NCI-H1694 (cell line): Measurements from ENCODE around the gene ITIH2.
"Not testable (repeated sequence)": the region's sequence is repeated elsewhere in the genome, so short reads cannot be mapped to it uniquely, and the experiment has no call there.

Experiments
- DNase-seq: peaks from one replicate; lab custom pipeline; 2025; lab: John Stamatoyannopoulos, UW

ITIH2 gene

DNA sequence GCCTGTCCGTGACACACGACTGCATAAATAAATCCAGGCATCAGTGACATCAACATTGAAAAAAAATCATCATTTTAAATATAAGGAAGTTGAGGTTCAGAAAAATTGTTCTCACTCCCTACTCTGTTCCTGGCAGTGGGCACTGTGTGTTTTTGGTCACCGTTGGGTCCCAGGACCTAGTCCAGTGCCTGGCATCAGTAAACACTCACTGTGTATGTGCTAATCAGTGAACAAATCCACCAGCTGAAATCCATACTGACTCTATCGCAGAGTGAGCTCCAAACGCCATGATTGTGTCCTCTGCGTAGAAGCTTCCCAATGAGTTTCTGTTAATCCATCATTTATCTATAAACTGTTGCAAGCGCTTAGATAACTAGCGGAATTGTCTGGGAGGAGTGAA is 41.2 kb downstream of the ITIH2 start:
- DNase-seq: no peak

GRCh38 chr10:7748637-7749036 is 45.5 kb downstream of the ITIH2 start:
- DNase-seq: not testable (repeated sequence)

GRCh38 chr10:7750222-7750621 is 47.1 kb downstream of the ITIH2 start:
- no peak for DNase-seq

DNA sequence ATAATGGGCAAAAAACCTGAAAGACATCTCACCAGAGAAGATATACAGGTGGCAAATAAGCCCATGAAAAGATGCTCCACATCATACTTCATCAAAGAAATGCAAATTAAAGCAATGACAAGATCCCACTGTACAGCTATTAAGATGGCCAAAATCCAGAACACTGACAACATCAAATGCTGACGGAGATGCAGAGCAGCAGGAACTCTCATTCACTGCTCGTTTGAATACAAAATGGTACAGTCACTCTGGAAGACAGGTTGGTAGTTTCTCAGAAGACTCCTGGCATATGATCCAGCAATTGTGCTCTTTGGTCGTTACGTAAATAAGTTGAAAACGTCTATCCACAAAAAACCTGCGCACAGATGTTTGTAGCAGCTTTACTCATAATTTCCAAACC is 49.1 kb downstream of the ITIH2 start:
- DNase-seq: no peak

DNA sequence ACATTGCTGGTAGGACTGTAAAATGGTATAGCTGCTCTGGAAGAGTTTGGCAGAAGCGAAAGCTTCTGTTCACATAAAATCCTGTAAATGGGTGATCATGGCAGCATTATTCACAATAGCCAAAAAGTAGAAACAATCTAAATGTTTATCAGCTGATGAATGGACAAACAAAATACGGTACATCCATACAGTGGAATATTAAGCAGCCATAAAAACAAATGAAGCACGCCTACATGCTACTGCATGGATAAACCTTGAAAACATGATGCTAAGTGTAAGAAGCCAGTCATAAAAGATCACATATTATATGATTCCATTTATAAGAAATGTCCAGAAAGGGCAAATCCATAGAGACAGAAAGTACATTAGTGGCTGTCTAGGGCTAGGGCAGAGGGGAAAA is 52.0 kb downstream of the ITIH2 start:
- DNase-seq: no peak

DNA sequence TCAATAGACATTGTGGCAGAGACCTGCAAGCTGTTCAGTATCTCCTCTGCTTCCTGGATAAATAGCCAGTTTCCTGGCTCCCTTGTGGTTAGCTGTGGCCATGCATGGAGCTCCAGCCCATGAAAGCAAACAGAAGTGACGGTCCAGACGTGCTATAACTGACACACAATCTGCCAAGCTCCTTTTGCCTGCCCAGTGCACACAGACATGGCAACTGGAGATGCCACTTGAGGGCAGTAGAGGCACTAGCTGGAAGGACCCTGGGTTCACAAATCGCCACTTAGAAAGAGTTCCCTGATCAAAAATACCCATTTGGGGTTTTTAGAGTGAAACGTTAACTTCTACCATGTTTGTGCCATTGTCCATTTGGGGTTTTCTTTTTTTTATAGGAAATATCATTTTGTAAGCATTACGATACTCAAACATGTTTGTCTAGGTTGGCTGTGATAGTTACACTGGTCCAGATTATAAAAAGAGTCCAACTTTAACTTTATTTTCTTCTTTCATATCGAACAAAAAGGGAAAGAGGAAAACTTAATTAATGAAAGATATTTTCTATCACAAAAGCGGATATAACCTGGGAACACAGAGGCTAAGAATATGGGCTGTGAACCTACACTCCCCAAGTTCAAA is 53.4 kb downstream of the ITIH2 start:
- no peak for DNase-seq

DNA sequence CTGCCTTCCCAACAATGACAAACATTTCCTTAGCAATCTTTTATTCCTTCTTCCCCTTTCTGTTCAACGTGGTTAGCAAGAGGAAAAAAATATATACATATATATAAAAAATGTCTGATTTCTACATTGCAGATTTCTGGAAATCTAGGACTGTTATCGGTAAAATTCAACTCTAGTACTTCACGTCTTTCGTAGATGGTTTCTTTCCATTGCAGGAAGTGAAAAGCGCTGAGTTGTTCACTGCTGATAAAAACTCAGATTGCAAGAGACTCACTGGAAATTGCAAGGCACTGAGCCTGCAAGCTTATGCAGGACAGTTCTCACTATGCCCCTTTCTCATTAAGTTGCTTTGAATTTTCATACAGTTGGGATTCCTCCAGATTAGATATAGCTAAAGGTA is 60.8 kb downstream of the ITIH2 start:
- DNase-seq: no peak

DNA sequence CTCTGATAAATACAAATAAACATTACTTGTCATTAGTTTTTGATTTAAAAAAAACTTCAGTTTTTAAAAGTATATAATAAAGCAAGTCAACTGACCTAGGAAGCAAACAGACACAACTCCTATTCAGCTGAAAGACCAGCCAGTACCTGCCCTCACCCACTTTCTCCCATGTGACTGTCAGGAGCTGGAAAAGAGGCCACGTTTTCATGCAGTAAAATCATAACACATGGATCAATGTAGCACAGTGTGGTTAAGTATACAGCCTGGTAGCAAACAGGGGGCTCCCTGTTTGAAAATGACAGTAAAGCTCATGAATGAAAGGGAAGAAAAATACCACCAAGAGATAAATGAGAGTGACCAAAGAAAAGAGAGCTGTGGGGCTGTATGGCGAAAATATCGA is 63.1 kb downstream of the ITIH2 start:
- DNase-seq: no peak

DNA sequence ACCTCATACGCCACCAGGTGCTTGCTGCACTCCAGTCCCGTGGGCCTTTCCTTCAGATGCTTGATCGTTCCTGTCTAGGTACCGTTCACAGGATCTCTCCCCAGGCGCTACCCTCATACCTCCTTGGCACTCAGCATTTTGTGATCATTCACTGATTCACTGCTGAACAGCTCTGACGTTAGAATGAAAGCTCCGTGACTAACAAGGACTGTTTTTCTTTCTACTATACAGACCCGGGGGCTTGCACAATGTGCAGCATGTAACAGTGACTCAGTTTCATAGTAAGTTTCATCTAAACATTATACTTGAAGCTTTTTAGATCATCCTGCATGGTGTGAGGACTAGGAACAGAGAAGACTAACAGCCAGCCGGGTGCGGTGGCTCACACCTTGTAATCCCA is 64.1 kb downstream of the ITIH2 start:
- no peak for DNase-seq

GRCh38 chr10:7768417-7768816 is 65.3 kb downstream of the ITIH2 start:
- DNase-seq: no peak

DNA sequence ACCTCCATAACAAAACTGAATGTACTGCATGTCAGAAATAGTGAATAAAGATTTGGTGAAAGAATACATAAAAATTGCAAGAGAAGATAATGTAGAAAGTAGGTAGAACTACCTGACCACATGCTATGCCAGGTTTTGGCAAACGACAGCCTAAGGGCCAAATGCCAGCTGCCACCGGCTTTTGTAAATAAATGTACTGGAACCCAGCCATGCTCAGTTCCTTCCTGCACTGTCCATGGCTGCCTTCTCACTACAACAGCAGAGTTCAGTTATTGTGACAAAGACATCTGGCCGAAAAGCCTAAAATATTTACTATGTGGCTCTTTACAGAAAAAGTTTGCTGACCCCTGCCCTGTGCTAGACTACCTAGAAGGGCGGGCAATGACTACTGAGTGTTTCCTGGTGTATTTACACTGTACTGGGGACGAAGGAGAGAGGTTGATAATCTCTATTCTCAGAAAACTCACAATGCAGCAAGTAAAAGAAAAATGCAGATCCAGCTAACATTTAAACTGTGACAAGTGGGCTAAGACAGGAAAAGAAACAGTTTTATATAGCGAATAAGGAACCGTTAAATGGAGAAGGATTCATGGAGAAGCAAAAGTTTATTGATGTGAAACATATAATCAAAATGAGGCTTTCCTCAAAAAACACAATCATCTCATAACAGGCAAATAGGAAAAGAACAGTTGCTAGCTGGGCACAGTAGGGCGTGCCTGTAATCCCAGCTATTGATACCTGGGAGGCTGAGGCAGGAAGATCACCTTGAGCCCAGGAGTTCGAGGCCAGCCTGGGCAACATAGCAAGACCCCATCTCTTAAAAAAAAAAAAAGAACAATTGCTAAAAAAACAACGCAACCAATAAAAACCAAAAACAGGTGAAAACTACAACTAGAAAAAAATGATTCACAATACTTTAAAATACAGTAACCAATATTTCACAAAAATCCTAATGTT is 71.0 kb downstream of the ITIH2 start:
- DNase-seq: no peak

DNA sequence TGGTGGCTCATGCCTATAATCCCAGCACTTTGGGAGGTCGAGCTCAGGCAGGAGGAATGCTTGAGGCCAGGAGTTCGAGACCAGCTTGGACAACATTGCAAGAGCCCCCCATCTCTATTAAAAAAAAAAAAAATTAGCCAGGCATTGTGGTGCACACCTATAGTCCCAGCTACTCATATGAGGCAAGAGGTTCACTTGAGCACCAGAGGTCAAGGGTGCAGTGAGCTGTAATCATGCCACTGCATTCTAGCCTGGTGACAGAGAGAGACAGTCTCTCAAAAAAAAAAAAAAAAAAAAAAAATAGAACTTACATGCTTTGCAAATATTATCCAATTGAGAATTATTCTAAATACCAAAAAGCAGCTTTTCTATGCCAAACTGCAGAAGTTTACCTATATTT is 73.7 kb downstream of the ITIH2 start:
- DNase-seq: no peak

DNA sequence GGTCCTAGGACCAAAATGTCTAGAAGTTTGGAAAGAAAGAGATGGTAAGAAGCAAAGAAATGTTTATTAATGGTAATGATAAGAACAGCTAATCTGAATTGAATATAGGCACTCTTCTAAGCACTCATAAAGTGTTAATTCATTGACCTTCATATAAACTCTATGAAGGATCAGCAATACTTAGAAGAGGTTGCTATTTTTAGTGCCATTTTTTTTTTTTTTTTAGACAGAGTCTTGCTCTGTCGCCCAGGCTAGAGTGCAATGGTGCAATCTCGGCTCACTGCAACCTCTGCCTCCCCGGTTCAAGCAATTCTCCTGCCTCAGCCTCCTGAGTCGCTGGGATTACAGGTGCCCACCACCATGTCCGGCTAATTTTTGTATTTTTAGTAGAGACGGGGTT is 79.1 kb downstream of the ITIH2 start:
- DNase-seq: not testable (repeated sequence)

DNA sequence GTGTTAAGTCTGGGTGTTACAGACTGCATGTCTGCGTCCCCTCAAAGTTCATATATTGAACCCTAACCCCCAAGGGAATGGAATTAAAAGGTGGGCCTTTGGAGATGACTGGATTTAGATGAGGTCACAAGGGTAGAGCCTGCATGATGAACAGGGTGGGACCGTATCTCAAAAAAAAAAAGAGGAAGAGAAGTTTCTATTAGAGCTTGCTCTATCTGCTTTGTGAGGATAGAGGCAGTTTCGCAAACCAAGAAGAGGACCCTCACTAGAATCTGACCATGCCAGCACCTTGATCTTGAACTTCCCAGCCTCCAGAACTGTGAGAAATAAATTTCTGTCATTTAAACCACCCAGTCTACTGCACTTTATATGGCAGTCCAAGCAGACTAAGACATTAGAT is 83.3 kb downstream of the ITIH2 start:
- no peak for DNase-seq

DNA sequence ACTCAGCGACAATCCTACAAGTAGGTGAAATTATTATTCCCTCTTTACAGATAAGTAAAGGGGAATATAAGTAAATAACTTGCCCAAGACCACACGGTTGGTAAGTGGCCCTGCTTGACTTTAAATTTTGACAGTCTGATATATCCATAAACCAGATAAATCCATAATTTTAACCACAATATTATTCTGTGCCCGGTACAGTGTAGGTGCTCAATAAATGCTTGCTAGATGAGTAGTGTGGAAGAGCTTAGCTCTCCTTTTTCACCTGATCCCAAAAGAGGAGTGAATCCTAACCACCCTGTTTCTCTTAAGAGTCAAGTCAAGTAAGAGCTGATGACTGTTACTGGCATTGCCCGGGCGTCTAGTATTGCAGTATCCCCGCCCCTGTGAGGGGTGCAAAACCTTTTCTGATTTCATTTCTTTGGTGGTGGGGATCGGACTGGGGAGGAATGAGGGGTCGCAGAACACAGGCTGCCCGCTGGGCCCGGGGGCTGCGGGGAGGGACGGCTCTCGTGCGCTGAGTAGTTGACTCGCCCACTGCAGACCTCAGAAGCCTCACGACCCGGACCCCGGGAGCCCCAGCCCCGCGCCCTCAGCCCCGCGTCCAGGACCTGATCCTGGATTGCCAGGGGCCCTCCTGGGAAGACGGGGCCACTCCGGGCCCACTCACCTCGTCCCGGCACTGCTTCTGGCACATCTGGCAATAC is 84.2 kb downstream of the ITIH2 start:
- DNase-seq: no peak

DNA sequence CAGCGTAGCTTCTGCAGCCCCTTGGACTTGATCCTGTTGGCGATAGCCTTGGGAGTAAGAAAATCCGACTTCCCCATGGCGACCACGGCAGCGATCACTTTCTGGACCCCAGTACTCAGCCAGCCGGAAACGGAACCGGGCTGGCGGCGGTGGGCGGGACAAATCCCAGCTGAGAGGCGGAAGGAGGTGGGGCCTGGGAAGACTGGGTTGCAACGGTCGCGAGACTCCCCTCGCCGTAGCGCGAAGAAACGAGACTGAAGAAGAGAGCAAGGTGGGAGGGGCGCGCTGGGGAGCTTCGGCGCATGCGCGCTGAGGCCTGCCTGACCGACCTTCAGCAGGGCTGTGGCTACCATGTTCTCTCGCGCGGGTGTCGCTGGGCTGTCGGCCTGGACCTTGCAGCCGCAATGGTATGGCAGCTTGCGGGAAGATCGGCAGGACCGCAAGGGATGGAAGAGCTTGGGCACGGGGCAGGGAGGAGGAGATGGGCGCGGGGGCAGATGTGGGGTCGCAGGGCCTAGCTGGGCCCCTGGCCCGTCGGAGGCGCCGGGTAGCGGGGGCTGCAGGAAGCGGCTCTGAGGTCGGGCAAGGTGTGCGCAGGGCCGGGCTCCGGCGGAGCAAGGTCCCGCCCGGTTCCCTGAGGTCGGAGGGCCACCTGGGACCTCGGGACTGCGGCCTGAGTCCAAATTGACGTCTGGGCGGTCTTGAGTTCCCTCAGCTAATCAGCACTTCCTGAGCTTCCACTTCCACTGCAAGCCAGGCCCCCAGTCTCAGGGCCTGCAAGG is 84.9 kb downstream of the ITIH2 start, which contains the start of the genes ATP5F1C and KIN:
Gene ATP5F1C (plus strand): TSS at position 321 of the 782 bp plus-strand sequence. CDS start 31 bp downstream, at position 352.
Gene KIN (minus strand): TSS at position 137 of the 782 bp plus-strand sequence. CDS start 60 bp downstream, at position 77.
- DNase-seq: peak; percentile 90

GRCh38 chr10:7788639-7789286 is 85.6 kb downstream of the ITIH2 start:
- no peak for DNase-seq

DNA sequence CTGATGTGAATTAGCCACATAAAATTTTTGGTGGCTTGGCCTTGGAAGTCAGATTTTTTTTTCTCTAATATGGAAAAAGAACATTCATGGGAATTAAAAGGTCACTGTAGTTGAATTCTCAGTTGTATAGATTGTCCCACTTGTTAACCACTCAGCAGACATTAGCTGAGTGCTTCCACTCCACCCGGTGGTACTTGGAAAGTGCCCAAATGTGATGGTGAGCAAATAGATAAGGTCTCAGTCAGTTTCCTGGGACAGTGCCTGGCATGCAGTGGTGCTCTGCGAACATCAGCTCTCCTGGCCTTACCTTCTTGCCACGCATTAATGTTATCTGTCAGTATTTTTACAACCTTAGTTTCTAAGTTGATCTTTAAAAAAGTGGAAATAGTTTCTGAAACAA is 86.3 kb downstream of the ITIH2 start:
- no peak for DNase-seq

DNA sequence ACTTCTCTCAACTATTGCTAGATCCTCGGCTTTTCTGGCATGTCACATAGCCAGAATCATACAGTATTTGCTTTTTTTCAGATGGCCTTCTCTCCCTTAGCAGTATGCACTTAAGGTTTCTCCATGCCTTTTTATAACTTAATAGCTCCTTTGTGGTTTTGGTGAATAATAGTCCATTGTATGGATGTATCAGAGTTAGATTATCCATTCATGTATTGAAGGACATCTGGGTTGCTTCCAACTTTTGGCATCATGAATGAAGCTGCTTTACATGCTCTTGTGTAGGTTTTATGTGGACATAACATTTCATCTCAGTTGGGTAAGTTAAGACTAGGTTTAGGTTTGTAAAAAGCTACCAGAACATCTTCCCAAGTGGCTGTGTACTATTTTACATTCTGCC is 89.4 kb downstream of the ITIH2 start:
- no peak for DNase-seq

GRCh38 chr10:7794251-7795026 is 91.3 kb downstream of the ITIH2 start:
- no peak for DNase-seq
